Hypothalamus (tissue), 51 donors: Measurements from ENCODE around the gene GABBR2.
"Not testable (repeated sequence)": the region's sequence is repeated elsewhere in the genome, so short reads cannot be mapped to it uniquely, and the experiment has no call there.

Source experiments
- DNase-seq, 51 donors: peaks; one replicate each; lab custom pipeline; 2025; lab: John Stamatoyannopoulos, UW

Gene GABBR2

GRCh38 chr9:98522487-98522886 is 186.2 kb downstream of the GABBR2 start:
- no peak for DNase-seq

DNA sequence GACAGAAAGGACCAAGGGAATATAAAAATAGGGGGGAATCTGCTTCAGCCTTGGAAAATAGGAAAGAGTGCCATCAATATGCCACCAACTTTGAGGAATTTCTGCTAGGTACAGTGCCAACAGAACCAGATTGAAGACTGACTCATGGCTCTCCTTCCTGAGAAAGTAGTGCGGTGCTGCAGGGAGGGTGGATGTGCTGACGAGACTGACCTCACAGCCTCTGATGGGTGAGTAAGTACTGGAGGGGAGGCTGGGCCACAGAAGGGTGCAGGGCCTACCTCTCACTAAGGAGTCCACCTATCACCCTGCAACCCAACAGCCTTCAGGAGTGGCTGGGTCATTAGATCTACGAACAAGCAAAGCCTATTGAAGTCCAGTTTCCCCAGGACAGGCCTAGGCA is 187.6 kb downstream of the GABBR2 start:
- no peak for DNase-seq

- peak in 1 of 51 donors; percentile 65 for DNase-seq
These were observed 188.3 kb downstream of the GABBR2 start for GRCh38 chr9:98520221-98520960.

DNA sequence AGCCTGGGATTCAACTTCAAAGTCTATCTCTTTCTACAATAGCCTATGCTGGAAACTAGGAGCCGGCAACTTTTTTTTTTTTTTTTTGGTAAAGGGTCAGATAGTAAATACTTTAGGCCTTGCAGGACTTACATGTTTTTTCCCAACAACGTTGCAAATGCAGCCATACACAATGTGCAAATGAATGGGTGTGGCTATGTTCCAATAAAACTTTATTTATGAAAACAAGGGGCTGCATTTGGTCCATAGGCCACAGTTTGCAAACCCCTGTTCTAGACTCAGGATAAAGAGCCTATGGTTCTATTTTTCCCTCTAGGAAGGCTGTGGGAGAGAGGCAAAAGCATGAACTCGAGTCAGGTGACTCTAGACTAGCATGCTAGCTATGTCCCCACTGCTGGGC is 189.1 kb downstream of the GABBR2 start:
- no peak for DNase-seq

GRCh38 chr9:98518556-98518955 is 190.2 kb downstream of the GABBR2 start:
- no peak for DNase-seq

DNA sequence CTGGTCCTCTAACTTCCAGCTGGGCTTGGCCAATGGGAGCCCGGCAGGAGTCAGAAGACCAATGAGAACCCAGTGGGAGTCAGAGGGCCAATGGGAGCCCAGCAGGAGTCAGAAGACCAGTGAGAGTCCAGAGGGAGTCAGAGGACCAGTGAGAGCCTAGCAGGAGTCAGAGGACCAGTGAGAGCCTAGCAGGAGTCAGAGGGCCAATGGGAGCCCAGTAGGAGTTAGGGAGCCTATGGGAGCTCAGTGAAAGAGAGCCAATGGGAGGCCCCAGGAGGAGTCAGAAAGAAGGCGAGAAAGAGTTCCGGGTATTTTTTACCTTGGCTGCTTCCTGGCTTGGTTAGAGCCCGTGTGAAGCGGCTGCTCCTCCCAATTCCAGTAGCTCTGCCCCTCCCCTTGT is 191.0 kb downstream of the GABBR2 start:
- no peak for DNase-seq

GRCh38 chr9:98516897-98517503 is 191.7 kb downstream of the GABBR2 start:
- no peak for DNase-seq

GRCh38 chr9:98516205-98516896 is 192.4 kb downstream of the GABBR2 start:
- DNase-seq = no peak

GRCh38 chr9:98515506-98516204 is 193.1 kb downstream of the GABBR2 start:
- no peak for DNase-seq

GRCh38 chr9:98514841-98515240 is 193.9 kb downstream of the GABBR2 start:
- no peak for DNase-seq

- DNase-seq = not testable (repeated sequence)
These were observed 200.4 kb downstream of the GABBR2 start for GRCh38 chr9:98508217-98508919.

DNA sequence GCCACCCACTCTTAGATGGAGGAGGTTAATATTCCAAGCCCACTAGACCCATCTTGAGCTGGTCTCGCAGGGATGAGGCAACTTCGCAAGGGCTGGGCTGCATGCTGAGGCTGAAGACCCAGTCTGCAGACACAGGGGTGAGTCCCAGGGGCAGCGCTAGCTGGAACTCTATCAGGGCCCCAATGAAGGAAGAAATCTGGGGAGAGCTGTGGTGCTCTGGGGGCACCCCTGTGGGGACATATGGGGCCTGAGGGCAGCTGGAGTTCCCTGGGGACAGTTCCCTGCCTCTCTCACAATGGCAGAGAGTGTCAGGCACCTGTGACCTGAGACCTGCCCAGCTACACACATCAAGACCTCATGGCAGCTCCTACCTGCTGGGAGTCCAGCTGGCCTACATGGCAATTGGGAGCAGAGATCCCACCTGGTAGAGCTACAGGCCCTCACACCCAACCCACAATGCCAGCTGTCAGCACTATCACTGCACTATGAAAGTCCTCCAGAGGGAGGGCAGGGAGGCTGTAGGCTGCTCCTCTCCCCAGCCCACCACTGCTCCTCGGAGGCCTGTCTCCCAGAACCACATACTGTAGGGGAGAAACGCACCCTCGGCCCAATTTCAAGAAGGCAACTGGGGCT is 202.2 kb downstream of the GABBR2 start:
- DNase-seq = no peak

- peak in 1 of 51 donors; percentile 5 for DNase-seq
These were observed 204.1 kb downstream of the GABBR2 start for GRCh38 chr9:98504298-98505282.

- DNase-seq = no peak
These were observed 204.9 kb downstream of the GABBR2 start for GRCh38 chr9:98503867-98504266.

DNA sequence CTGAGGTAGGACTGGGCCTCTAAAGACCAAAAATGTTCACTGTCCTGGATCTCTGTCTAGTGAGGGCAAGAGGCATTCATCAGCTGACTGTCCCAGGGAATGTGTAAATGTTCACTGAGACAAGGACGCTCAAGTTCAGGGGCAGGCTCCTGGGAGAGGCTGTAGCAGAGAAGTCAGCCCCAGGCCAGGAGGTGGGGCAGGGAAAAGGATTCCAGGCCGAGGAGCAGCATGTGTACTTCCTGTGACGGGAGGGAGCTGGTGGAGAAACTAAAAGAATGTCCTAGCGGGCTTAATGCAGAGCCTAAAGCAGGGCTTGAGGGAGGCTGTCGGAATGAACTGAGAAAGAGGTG is 205.8 kb downstream of the GABBR2 start:
- DNase-seq = no peak

GRCh38 chr9:98502311-98502975 is 206.3 kb downstream of the GABBR2 start:
- no peak for DNase-seq

- no peak for DNase-seq
These were observed 206.9 kb downstream of the GABBR2 start for GRCh38 chr9:98501819-98502218.

DNA sequence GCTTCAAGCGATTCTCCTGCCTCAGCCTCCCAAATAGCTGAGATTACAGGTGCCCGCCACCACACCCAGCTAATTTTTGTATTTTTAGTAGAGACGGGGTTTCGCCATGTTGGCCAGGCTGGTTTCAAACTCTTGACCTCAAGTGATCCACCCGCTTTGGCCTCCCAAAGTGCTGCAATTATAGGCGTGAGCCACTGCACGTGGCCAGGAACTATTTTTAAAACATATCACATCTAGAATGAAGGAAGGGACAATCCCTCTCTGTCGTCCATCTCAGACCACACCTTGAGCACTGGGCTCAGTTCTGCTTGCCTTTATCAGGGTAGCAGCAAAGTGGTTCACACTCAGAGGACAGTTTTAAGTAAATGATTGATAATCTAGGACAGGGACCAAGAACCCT is 207.5 kb downstream of the GABBR2 start:
- DNase-seq = not testable (repeated sequence)
